Body of pancreas (tissue), 4 donors: ENCODE measurements around the gene ZMYND10. TPM values are rescaled to one million over a fixed set of nuclear protein-coding genes. Genes with fewer than 3 reads are reported as not detected.

Experiments
- ATAC-seq: fragments of 150-250 bp; one replicate; pipeline ENCODE4 v1.9.1; 2016
- DNase-seq, 4 donors: peaks; one replicate each; pipeline ENCODE4 v3.0.0-alpha.2; 2019
- H3K27ac ChIP-seq, 4 donors: fragments of 200-600 bp; sonication (generic); 1 replicate in 3 of 4; 2 replicates in 1 of 4; pipeline versions ENCODE4 v1.5.1 to v1.6.1; 2016 to 2019; ENCODE audit warnings: mild to moderate bottlenecking in 1 of 4, mixed read lengths in 1 of 4, moderate library complexity in 1 of 4
- H3K27me3 ChIP-seq, 2 donors: fragments of 200-600 bp; sonication (generic); one replicate each; pipeline ENCODE4 v1.6.0; 2016; ENCODE audit warnings: mild to moderate bottlenecking in 1 of 2
- H3K36me3 ChIP-seq, 2 donors: fragments of 200-600 bp; sonication (generic); replicated peaks in 1 of 2; 2 replicates each; pipeline ENCODE4 v1.5.1; 2016; ENCODE audit warnings: low read depth in 2 of 2; ENCODE audit not compliant: insufficient read depth in 1 of 2
- H3K4me1 ChIP-seq: fragments of 200-600 bp; sonication (generic); one replicate; pipeline ENCODE4 v1.6.0; 2016
- H3K4me3 ChIP-seq, 2 donors: fragments of 200-600 bp; sonication (generic); 1 replicate in 1 of 2; 2 replicates in 1 of 2; pipeline ENCODE4 v1.5.1; 2016 to 2019
- H3K9me3 ChIP-seq, 3 donors: fragments of 200-600 bp; sonication (generic); 1 replicate in 2 of 3; 2 replicates in 1 of 3; pipeline ENCODE4 v1.5.1; 2016
- CTCF ChIP-seq, 7 experiments: fragments of 450-650 bp in 4 of 7; fragments of 200-600 bp in 3 of 7; sonication (generic) in 3 of 7; IDR thresholded peaks; one replicate each; pipeline ENCODE4 v1.5.1; 2016 to 2019; ENCODE audit warnings: antibody characterized with exemption in 7 of 7
- POLR2A ChIP-seq, 3 donors: fragments of 450-650 bp; IDR thresholded peaks; one replicate each; pipeline ENCODE4 v1.6.1; 2016; ENCODE audit warnings: antibody characterized with exemption in 3 of 3, mild to moderate bottlenecking in 2 of 3
- WGBS, 2 donors: methylation state at CpG; one replicate each; pipeline ENCODE4 v1.1.5; 2017; 5-methylcytosine and 5-hydroxymethylcytosine counted together
- intact Hi-C: fragments of 100-400 bp; cut with DNase I; formaldehyde crosslinking; loops from one replicate; pipeline ENCODE4 v1.15.1; 2023
- total RNA-seq, 2 donors: library from RNA; depleted of rRNA; stranded (reverse); fragments of >200 nt; gene quantifications; one replicate each; pipeline ENCODE4 v1.1.0, GENCODE V29; 2016

The ZMYND10 gene
- total RNA-seq, 2 donors from 2014 or later, result 1.3 to 2.3 TPM

GRCh38 chr3:50351323-50351697, 5.8 kb upstream of the ZMYND10 start:
- peaks cover 13 to 14% of the 10 kb centered on the region in 2 donors for H3K36me3 ChIP-seq
- peak overlapping the region; percentile 79 to 94 (median 90) for H3K27ac ChIP-seq
- peak overlapping the region in 1 of 2 donors; percentile 19 for H3K4me3 ChIP-seq
- H3K4me1 ChIP-seq, result peaks cover 55% of the 10 kb centered on the region
- ATAC-seq (no peak), DNase-seq (no peak)
- H3K9me3 ChIP-seq, result no peaks in the 10 kb centered on the region
- TF ChIP-seq CTCF (IDR thresholded peaks at IDR 0.05) (no peak), POLR2A (IDR thresholded peaks at IDR 0.05) (no peak)
- intact Hi-C loops, result no loop called here
- WGBS, 2 donors, result 27 to 47% methylated on average over 5 to 11 of the region's 11 CpGs
- H3K27me3 ChIP-seq, result no peaks in the 10 kb centered on the region

- Histone ChIP-seq H3K4me1 (peaks cover 53% of the 10 kb centered on the region), H3K27me3 (no peaks in the 10 kb centered on the region), H3K27ac (peak within 1 kb of the TSS; percentile 79 to 94 (median 90)), H3K36me3 (peaks cover 13 to 14% of the 10 kb centered on the region in 2 donors), H3K9me3 (no peaks in the 10 kb centered on the region), H3K4me3 (peak within 1 kb of the TSS; percentile 39 to 57)
- intact Hi-C loops, result no loop called here
- TF ChIP-seq POLR2A (IDR thresholded peaks at IDR 0.05) (peak; percentile 90 to 97 (median 96)), CTCF (IDR thresholded peaks at IDR 0.05) (peak in 1 of 7 experiments; percentile 7)
- 0% methylated on average over 5 to 64 of the region's 64 CpGs for WGBS, 2 donors
- ATAC-seq (peak; percentile 95), DNase-seq (peak; percentile 97 to 98 (median 98))
These were observed 5.2 kb upstream of the ZMYND10 start, which contains the start of the genes CYB561D2 and NPRL2 for GRCh38 chr3:50350527-50351322. TSS of gene CYB561D2 (plus strand) at chr3:50350862. CDS start at chr3:50351434, 572 bp downstream. TSS of gene NPRL2 (minus strand) at chr3:50350775. CDS start at chr3:50350652, 123 bp downstream.

GRCh38 chr3:50350213-50350526, 4.6 kb upstream of the ZMYND10 start:
- H3K27me3 ChIP-seq, result no peaks in the 10 kb centered on the region
- 6 to 19% methylated on average over 5 to 7 of the region's 7 CpGs for WGBS, 2 donors
- H3K27ac ChIP-seq, result peak overlapping the region; percentile 79 to 94 (median 90)
- peak overlapping the region; percentile 8 to 39 for H3K4me3 ChIP-seq
- H3K9me3 ChIP-seq, result no peaks in the 10 kb centered on the region
- no peak for DNase-seq
- intact Hi-C loops, result no loop called here
- TF ChIP-seq CTCF (IDR thresholded peaks at IDR 0.05) (no peak), POLR2A (IDR thresholded peaks at IDR 0.05) (no peak)
- peaks cover 12 to 14% of the 10 kb centered on the region in 2 donors for H3K36me3 ChIP-seq
- ATAC-seq, result no peak
- H3K4me1 ChIP-seq, result peaks cover 53% of the 10 kb centered on the region

- intact Hi-C loops, result loop anchor here (10.0 kb wide), 1 partner anchor 198 kb away; no protein-coding TSS in a partner anchor
- TF ChIP-seq POLR2A (IDR thresholded peaks at IDR 0.05) (peak in 1 of 3 donors; percentile 9), CTCF (IDR thresholded peaks at IDR 0.05) (peak in 6 of 7 experiments; percentile 37 to 76 (median 60))
- 21 to 27% methylated on average over 12 to 14 of the region's 14 CpGs for WGBS, 2 donors
These were observed 1.8 kb upstream of the ZMYND10 start for GRCh38 chr3:50347187-50347813.

More at GRCh38 chr3:50347187-50347813, 1.8 kb upstream of the ZMYND10 start:
- Histone ChIP-seq H3K27ac (peak overlapping the region in 2 of 4 donors; percentile 39 to 52), H3K36me3 (no peaks in the 10 kb centered on the region), H3K27me3 (no peaks in the 10 kb centered on the region), H3K4me1 (peaks cover 53% of the 10 kb centered on the region), H3K9me3 (no peaks in the 10 kb centered on the region), H3K4me3 (no peak overlapping the region)
- DNase-seq, result peak; percentile 80 to 83 (median 83)
- ATAC-seq, result peak; percentile 28
